CD4-positive, alpha-beta T cell (primary cell): ENCODE results near the gene PARVB. TPM values are rescaled to one million over a fixed set of nuclear protein-coding genes. Genes with fewer than 3 reads are reported as not detected.

Source experiments
- ATAC-seq: fragments of 200-7000 bp; cut with Tn5 transposase; one replicate; pipeline ENCODE4 v1.10.0; 2022; ENCODE audit warnings: mild to moderate bottlenecking; ENCODE audit not compliant: poor library complexity
- CTCF ChIA-PET: fragments of 350-600 bp; sonication (Branson Sonifier 250); formaldehyde crosslinking; loops from one replicate; lab custom pipeline; 2021; ENCODE audit warnings: antibody characterized with exemption, inconsistent platforms; lab: Charles Lee
- POLR2A ChIA-PET: fragments of 350-600 bp; sonication (Branson Sonifier 250); formaldehyde crosslinking; loops from one replicate; lab custom pipeline; 2021; ENCODE audit warnings: antibody characterized with exemption, inconsistent platforms; lab: Charles Lee
- DNase-seq, 14 experiments: peaks; one replicate each; pipeline ENCODE4 v3.0.0-alpha.2; 2013 to 2020; ENCODE audit warnings: mixed read lengths in 2 of 14
- H3K27ac ChIP-seq, 2 donors: one replicate each; pipeline versions ENCODE4 v1.5.1 to v1.7.0; 2013; ENCODE audit warnings: low read length in 2 of 2, low read depth in 1 of 2, mild to moderate bottlenecking in 1 of 2
- H3K27me3 ChIP-seq, 2 experiments: 1 replicate in 1 of 2; 2 replicates in 1 of 2; pipeline versions ENCODE4 v1.6.1 to v1.7.0; 2013; ENCODE audit warnings: low read length in 2 of 2, control low read depth in 1 of 2, mild to moderate bottlenecking in 1 of 2, moderate library complexity in 1 of 2; ENCODE audit not compliant: insufficient read depth in 2 of 2, control insufficient read depth in 1 of 2
- H3K36me3 ChIP-seq: one replicate; pipeline ENCODE4 v1.6.1; 2013; ENCODE audit warnings: low read length, control low read depth; ENCODE audit not compliant: insufficient read depth
- H3K4me1 ChIP-seq: one replicate; pipeline ENCODE4 v1.6.1; 2013; ENCODE audit warnings: low read length, control low read depth; ENCODE audit not compliant: insufficient read depth
- H3K4me3 ChIP-seq: one replicate; pipeline ENCODE4 v1.5.1; 2013; ENCODE audit warnings: mild to moderate bottlenecking, low read length, moderate library complexity
- H3K9me3 ChIP-seq, 2 experiments: 1 replicate in 1 of 2; 2 replicates in 1 of 2; pipeline versions ENCODE4 v1.6.1 to v1.7.0; 2013; ENCODE audit warnings: low read length in 2 of 2, mild to moderate bottlenecking in 2 of 2, control low read depth in 1 of 2, moderate library complexity in 1 of 2; ENCODE audit not compliant: control insufficient read depth in 1 of 2, insufficient read depth in 1 of 2
- H3K27ac Mint-ChIP-seq: one replicate; pipeline ENCODE4 v1.8.0; 2020; ENCODE audit warnings: mixed read lengths
- H3K27me3 Mint-ChIP-seq: one replicate; pipeline ENCODE4 v1.8.0; 2021; ENCODE audit warnings: mixed read lengths
- H3K36me3 Mint-ChIP-seq: one replicate; pipeline ENCODE4 v1.8.0; 2021; ENCODE audit warnings: low read depth, mixed read lengths
- H3K4me1 Mint-ChIP-seq: one replicate; pipeline ENCODE4 v1.8.0; 2021; ENCODE audit warnings: low read depth, mixed read lengths
- H3K4me3 Mint-ChIP-seq: one replicate; pipeline ENCODE4 v1.8.0; 2020; ENCODE audit warnings: mild to moderate bottlenecking, mixed read lengths
- H3K9me3 Mint-ChIP-seq: one replicate; pipeline ENCODE4 v1.8.0; 2020; ENCODE audit warnings: mixed read lengths
- CTCF ChIP-seq: fragments of 200-600 bp; IDR thresholded peaks from one replicate; pipeline ENCODE4 v1.8.0; 2022; ENCODE audit warnings: antibody characterized with exemption, mild to moderate bottlenecking
- intact Hi-C, 2 experiments: fragments of 100-400 bp; cut with DNase I in 1 of 2; cut with micrococcal nuclease in 1 of 2; formaldehyde crosslinking; loops; one replicate each; pipeline versions ENCODE4 v1.15.1 to v1.9.0; 2023 to 2025; cut with DNase I, micrococcal nuclease
- total RNA-seq, 174 experiments: library from RNA in 2 of 174; stranded (reverse) in 2 of 174; gene quantifications; one replicate each; pipeline ENCODE4 v1.2.3 and lab custom pipeline; 2021 to 2026

PARVB gene
- total RNA-seq, 2 experiments from 2014 or later: 6.2 to 6.4 TPM

GRCh38 chr22:44153710-44154109 is 129.6 kb downstream of the PARVB start:
- TF ChIP-seq CTCF: no peak
- H3K27me3 ChIP-seq: no peaks in the 10 kb centered on the region
- POLR2A ChIA-PET: no interaction called here
- ATAC-seq (no peak), DNase-seq (no peak)
- Mint-ChIP-seq H3K27me3 (no peaks in the 10 kb centered on the region), H3K4me1 (no peaks in the 10 kb centered on the region), H3K4me3 (no peak overlapping the region), H3K27ac (no peak overlapping the region), H3K36me3 (peaks cover 4% of the 10 kb centered on the region), H3K9me3 (no peaks in the 10 kb centered on the region)
- intact Hi-C loops: no loop called here
- no peak overlapping the region for H3K27ac ChIP-seq
- H3K9me3 ChIP-seq: no peaks in the 10 kb centered on the region
- H3K4me3 ChIP-seq: no peak overlapping the region
- peaks cover 5% of the 10 kb centered on the region for H3K4me1 ChIP-seq
- H3K36me3 ChIP-seq: no peaks in the 10 kb centered on the region
- CTCF ChIA-PET: no interaction called here

GRCh38 chr22:44154436-44154942 is 130.4 kb downstream of the PARVB start:
- Mint-ChIP-seq H3K4me1 (no peaks in the 10 kb centered on the region), H3K36me3 (peaks cover 4% of the 10 kb centered on the region), H3K4me3 (no peak overlapping the region), H3K27ac (no peak overlapping the region), H3K27me3 (no peaks in the 10 kb centered on the region), H3K9me3 (no peaks in the 10 kb centered on the region)
- Histone ChIP-seq H3K4me3 (no peak overlapping the region), H3K9me3 (no peaks in the 10 kb centered on the region), H3K27me3 (no peaks in the 10 kb centered on the region), H3K27ac (peak overlapping the region in 1 of 2 donors; percentile 3), H3K36me3 (no peaks in the 10 kb centered on the region), H3K4me1 (peaks cover 5% of the 10 kb centered on the region)
- DNase-seq: peak in 1 of 14 experiments; percentile 27
- CTCF ChIA-PET: no interaction called here
- intact Hi-C loops: no loop called here
- POLR2A ChIA-PET: interaction anchor here (1.4 kb wide), 1 partner anchor 27 kb away, joined by 3 read pairs; the partner anchor contains the start of gene PARVG
- ATAC-seq: no peak
- TF ChIP-seq CTCF: no peak

- H3K27me3 Mint-ChIP-seq: no peaks in the 10 kb centered on the region
- Histone ChIP-seq H3K27me3 (no peaks in the 10 kb centered on the region), H3K4me1 (peaks cover 5% of the 10 kb centered on the region), H3K4me3 (no peak overlapping the region), H3K9me3 (no peaks in the 10 kb centered on the region), H3K36me3 (no peaks in the 10 kb centered on the region), H3K27ac (no peak overlapping the region)
- no peak for DNase-seq
- TF ChIP-seq CTCF: no peak
- intact Hi-C loops: no loop called here
- no peak overlapping the region for H3K27ac Mint-ChIP-seq
- ATAC-seq: no peak
- POLR2A ChIA-PET: interaction anchor here (1.4 kb wide), 1 partner anchor 26 kb away, joined by 3 read pairs; the partner anchor contains the start of gene PARVG
- H3K4me1 Mint-ChIP-seq: no peaks in the 10 kb centered on the region
- no peak overlapping the region for H3K4me3 Mint-ChIP-seq
- CTCF ChIA-PET: no interaction called here
- peaks cover 4% of the 10 kb centered on the region for H3K36me3 Mint-ChIP-seq
- H3K9me3 Mint-ChIP-seq: no peaks in the 10 kb centered on the region
Measured at GRCh38 chr22:44155115-44155514, 131.0 kb downstream of the PARVB start.
